Activated CD4-positive, alpha-beta T cell treated with anti-CD3 and anti-CD28 coated beads, Interleukin-2, amount 10 ng/mL, durations not matched to agents 24 days and 14 days (primary cell): Measurements from ENCODE around the gene CRMP1. TPM values are rescaled to one million over a fixed set of nuclear protein-coding genes. Genes with fewer than 3 reads are reported as not detected.

Source experiments
- DNase-seq: peaks from one replicate; pipeline ENCODE4 v3.0.0; 2022
- H3K27ac Mint-ChIP-seq: one replicate; pipeline ENCODE4 v1.8.0; 2022; ENCODE audit warnings: mild to moderate bottlenecking, mixed read lengths
- H3K27me3 Mint-ChIP-seq: one replicate; pipeline ENCODE4 v1.8.0; 2022; ENCODE audit warnings: mixed read lengths
- H3K36me3 Mint-ChIP-seq: one replicate; pipeline ENCODE4 v1.8.0; 2022; ENCODE audit warnings: low read depth, mild to moderate bottlenecking, mixed read lengths
- H3K4me1 Mint-ChIP-seq: one replicate; pipeline ENCODE4 v1.8.0; 2021; ENCODE audit warnings: mixed read lengths
- H3K4me3 Mint-ChIP-seq: one replicate; pipeline ENCODE4 v1.8.0; 2022; ENCODE audit warnings: mild to moderate bottlenecking, moderate library complexity, mixed read lengths
- H3K9me3 Mint-ChIP-seq: one replicate; pipeline ENCODE4 v1.8.0; 2021; ENCODE audit warnings: mixed read lengths
- intact Hi-C: fragments of 100-400 bp; cut with micrococcal nuclease; formaldehyde crosslinking; loops from one replicate; pipeline ENCODE4 v1.15.1; 2023
- total RNA-seq: library from RNA; stranded (reverse); gene quantifications from 2 replicates; pipeline ENCODE4 v1.2.3, GENCODE V29; 2022

CRMP1 gene
- total RNA-seq, 1 donor from 2014 or later, result not detected

DNA sequence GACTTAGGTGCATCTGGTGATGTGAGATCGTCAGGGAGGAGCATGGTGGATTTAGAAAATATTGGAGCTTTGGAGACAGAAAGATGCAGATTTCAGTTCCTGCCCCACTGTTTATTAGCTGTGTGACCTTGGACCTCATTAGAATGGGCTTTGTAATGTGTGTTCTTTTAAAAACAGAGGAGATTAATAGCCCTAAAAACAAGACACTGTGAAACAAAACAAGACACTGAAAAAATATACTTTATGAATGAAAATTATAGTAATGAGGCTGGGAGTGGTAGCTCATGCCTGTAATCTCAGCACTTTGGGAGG is 102.4 kb downstream of the CRMP1 start:
- Mint-ChIP-seq H3K27ac (no peak overlapping the region), H3K36me3 (no peaks in the 10 kb centered on the region), H3K4me3 (no peak overlapping the region), H3K27me3 (no peaks in the 10 kb centered on the region), H3K4me1 (no peaks in the 10 kb centered on the region), H3K9me3 (no peaks in the 10 kb centered on the region)
- DNase-seq, result no peak
- intact Hi-C loops, result no loop called here

GRCh38 chr4:5789141-5789540 is 103.7 kb downstream of the CRMP1 start:
- intact Hi-C loops, result no loop called here
- Mint-ChIP-seq H3K9me3 (no peaks in the 10 kb centered on the region), H3K4me3 (no peak overlapping the region), H3K4me1 (no peaks in the 10 kb centered on the region), H3K27me3 (no peaks in the 10 kb centered on the region), H3K27ac (no peak overlapping the region), H3K36me3 (no peaks in the 10 kb centered on the region)
- no peak for DNase-seq

- no peaks in the 10 kb centered on the region for H3K36me3 Mint-ChIP-seq
- no peaks in the 10 kb centered on the region for H3K9me3 Mint-ChIP-seq
- H3K27ac Mint-ChIP-seq, result no peak overlapping the region
- no peaks in the 10 kb centered on the region for H3K27me3 Mint-ChIP-seq
- no peaks in the 10 kb centered on the region for H3K4me1 Mint-ChIP-seq
- H3K4me3 Mint-ChIP-seq, result no peak overlapping the region
- DNase-seq, result no peak
- intact Hi-C loops, result no loop called here
Observed at GRCh38 chr4:5788144-5788543, 104.7 kb downstream of the CRMP1 start.

DNA sequence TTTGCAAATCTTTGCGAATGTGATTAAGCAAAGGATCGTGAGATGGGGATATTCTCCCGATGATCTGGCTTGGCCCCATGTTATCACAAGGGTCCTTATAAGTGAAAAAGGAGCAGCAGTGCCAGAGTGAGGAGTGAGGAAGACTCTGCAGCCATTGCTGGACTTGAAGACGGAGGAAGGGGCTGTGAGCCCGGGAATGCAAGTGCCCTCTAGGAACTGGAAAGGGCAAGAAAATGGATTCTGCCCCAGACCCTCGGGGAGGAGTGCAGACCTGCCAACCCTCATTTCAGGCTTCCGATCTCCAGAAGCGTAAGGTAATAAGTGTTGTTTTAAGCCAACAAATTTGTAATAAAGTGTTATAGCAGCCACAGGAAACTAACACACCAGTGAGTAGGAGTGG is 105.6 kb downstream of the CRMP1 start:
- Mint-ChIP-seq H3K4me1 (no peaks in the 10 kb centered on the region), H3K9me3 (no peaks in the 10 kb centered on the region), H3K4me3 (no peak overlapping the region), H3K27ac (no peak overlapping the region), H3K36me3 (no peaks in the 10 kb centered on the region), H3K27me3 (no peaks in the 10 kb centered on the region)
- intact Hi-C loops, result no loop called here
- DNase-seq, result no peak

GRCh38 chr4:5785806-5786680 is 106.8 kb downstream of the CRMP1 start:
- Mint-ChIP-seq H3K4me3 (no peak overlapping the region), H3K4me1 (no peaks in the 10 kb centered on the region), H3K27ac (no peak overlapping the region), H3K36me3 (no peaks in the 10 kb centered on the region), H3K9me3 (no peaks in the 10 kb centered on the region), H3K27me3 (no peaks in the 10 kb centered on the region)
- no peak for DNase-seq
- intact Hi-C loops, result no loop called here

GRCh38 chr4:5784960-5785611 is 107.8 kb downstream of the CRMP1 start:
- Mint-ChIP-seq H3K36me3 (no peaks in the 10 kb centered on the region), H3K27me3 (no peaks in the 10 kb centered on the region), H3K4me1 (no peaks in the 10 kb centered on the region), H3K27ac (no peak overlapping the region), H3K4me3 (no peak overlapping the region), H3K9me3 (no peaks in the 10 kb centered on the region)
- no peak for DNase-seq
- intact Hi-C loops, result no loop called here

DNA sequence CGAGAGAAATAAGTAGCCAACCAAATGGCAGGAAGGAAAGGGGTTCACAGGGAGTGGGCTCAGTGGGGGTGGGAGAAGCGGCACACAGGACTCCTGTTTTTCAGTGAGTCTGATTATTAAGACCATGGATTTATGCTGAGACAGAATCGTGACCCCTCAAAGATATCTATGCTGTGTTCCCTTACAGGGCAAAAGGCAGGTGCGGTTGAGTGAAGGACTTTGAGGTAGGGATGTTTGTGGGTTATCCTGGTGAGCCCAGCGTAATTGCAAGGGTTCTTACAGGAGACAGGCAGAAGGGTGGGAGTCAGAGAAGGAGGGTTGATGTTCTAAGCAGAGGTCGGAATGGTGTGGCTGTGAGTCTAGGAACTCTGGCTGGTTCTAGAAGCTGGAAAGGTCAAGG is 108.9 kb downstream of the CRMP1 start:
- Mint-ChIP-seq H3K4me1 (no peaks in the 10 kb centered on the region), H3K36me3 (no peaks in the 10 kb centered on the region)

GRCh38 chr4:5783486-5783885 is 109.4 kb downstream of the CRMP1 start:
- intact Hi-C loops, result no loop called here
- Mint-ChIP-seq H3K27ac (no peak overlapping the region), H3K4me3 (no peak overlapping the region), H3K4me1 (no peaks in the 10 kb centered on the region), H3K36me3 (no peaks in the 10 kb centered on the region), H3K9me3 (no peaks in the 10 kb centered on the region), H3K27me3 (no peaks in the 10 kb centered on the region)
- no peak for DNase-seq

More for the DNA sequence above, 108.9 kb downstream of the CRMP1 start:
- no peaks in the 10 kb centered on the region for H3K9me3 Mint-ChIP-seq
- no peaks in the 10 kb centered on the region for H3K27me3 Mint-ChIP-seq
- intact Hi-C loops, result no loop called here
- no peak overlapping the region for H3K4me3 Mint-ChIP-seq
- H3K27ac Mint-ChIP-seq, result no peak overlapping the region
- no peak for DNase-seq

- H3K4me1 Mint-ChIP-seq, result no peaks in the 10 kb centered on the region
- H3K4me3 Mint-ChIP-seq, result no peak overlapping the region
- H3K27me3 Mint-ChIP-seq, result no peaks in the 10 kb centered on the region
- intact Hi-C loops, result no loop called here
- no peaks in the 10 kb centered on the region for H3K9me3 Mint-ChIP-seq
- H3K27ac Mint-ChIP-seq, result no peak overlapping the region
- DNase-seq, result no peak
- H3K36me3 Mint-ChIP-seq, result no peaks in the 10 kb centered on the region
Observed at GRCh38 chr4:5782829-5783476, 109.9 kb downstream of the CRMP1 start.

GRCh38 chr4:5781691-5782090 is 111.2 kb downstream of the CRMP1 start:
- no peaks in the 10 kb centered on the region for H3K4me1 Mint-ChIP-seq
- H3K27ac Mint-ChIP-seq, result no peak overlapping the region
- no peaks in the 10 kb centered on the region for H3K27me3 Mint-ChIP-seq
- H3K4me3 Mint-ChIP-seq, result no peak overlapping the region
- H3K9me3 Mint-ChIP-seq, result peaks cover 5% of the 10 kb centered on the region
- no peak for DNase-seq
- H3K36me3 Mint-ChIP-seq, result no peaks in the 10 kb centered on the region
- intact Hi-C loops, result no loop called here

DNA sequence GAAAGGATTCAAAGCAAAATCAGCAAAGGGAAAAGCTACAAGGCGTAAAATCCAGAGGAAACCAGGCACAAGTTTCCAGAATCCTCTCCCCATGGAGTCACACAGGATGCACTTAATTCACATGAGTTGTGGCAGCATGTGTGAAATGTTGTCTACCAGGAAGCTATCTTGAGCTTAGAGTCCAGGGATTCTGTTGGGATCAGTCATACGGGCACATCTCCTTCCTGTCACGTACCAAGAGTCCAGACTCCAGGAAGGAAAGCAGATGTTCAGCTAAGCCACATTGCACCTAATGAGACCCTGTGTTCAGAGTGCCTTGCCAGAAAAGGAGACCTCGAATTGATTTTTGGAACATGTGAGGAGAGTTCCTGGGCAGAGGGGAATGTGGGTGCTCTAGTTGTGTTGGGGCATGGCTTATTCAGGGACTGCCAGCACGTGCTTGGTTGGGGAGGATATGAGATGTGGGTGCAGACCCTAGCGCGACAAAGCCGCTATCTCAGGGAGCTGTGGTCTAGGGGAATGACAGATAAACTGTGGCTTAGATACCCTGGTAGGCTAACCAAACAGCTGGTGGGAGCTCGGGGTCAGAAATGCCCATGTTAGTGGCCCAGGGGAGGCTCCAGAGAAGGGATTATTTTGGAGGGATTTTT is 111.9 kb downstream of the CRMP1 start:
- Mint-ChIP-seq H3K9me3 (peaks cover 9% of the 10 kb centered on the region), H3K27ac (no peak overlapping the region), H3K4me3 (no peak overlapping the region), H3K36me3 (no peaks in the 10 kb centered on the region), H3K27me3 (no peaks in the 10 kb centered on the region), H3K4me1 (no peaks in the 10 kb centered on the region)
- no peak for DNase-seq
- intact Hi-C loops, result no loop called here

DNA sequence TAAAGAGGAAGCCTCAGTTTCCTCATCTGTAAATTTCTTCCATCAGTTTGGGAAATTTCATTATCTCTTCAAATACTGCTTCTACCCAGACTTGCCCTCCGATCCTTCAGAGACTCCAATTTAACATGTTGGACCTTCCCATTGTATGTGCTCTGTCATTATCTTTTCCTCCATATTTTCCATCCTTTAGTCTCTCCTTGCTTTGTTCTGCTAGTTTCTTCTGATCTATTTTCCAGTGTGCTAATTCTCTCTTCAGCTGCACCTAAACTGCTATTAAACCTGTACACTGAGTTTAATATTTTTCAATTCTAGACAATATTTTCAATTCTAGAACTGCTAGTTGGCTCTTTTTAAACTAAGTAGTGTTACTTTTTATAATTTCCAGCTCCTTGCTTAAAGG is 116.4 kb downstream of the CRMP1 start:
- no peaks in the 10 kb centered on the region for H3K4me1 Mint-ChIP-seq
- H3K36me3 Mint-ChIP-seq, result no peaks in the 10 kb centered on the region
- H3K27me3 Mint-ChIP-seq, result no peaks in the 10 kb centered on the region
- intact Hi-C loops, result no loop called here
- no peak overlapping the region for H3K27ac Mint-ChIP-seq
- no peak overlapping the region for H3K4me3 Mint-ChIP-seq
- no peak for DNase-seq
- H3K9me3 Mint-ChIP-seq, result peaks cover 9% of the 10 kb centered on the region

- Mint-ChIP-seq H3K9me3 (peaks cover 9% of the 10 kb centered on the region), H3K27me3 (no peaks in the 10 kb centered on the region), H3K4me3 (no peak overlapping the region), H3K36me3 (no peaks in the 10 kb centered on the region), H3K4me1 (no peaks in the 10 kb centered on the region), H3K27ac (no peak overlapping the region)
- intact Hi-C loops, result no loop called here
- no peak for DNase-seq
Observed at GRCh38 chr4:5774416-5775036, 118.4 kb downstream of the CRMP1 start.

DNA sequence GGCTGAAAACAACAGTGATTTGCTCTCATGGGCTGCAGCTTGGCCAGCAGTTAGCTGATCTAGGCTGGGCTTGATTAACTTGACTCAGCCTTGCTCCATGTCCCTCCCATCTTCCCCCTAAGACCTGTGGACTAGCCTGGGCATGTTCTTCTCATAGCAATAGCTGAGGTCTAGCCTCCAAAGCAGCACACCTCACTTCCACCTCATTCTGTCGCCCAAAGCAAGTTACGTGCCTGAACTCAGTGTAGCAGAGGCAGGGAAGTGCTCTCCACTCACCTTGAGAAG is 119.7 kb downstream of the CRMP1 start:
- intact Hi-C loops, result no loop called here
- H3K27ac Mint-ChIP-seq, result no peak overlapping the region
- DNase-seq, result no peak

More for the DNA sequence above, 119.7 kb downstream of the CRMP1 start:
- H3K4me1 Mint-ChIP-seq, result no peaks in the 10 kb centered on the region
- no peaks in the 10 kb centered on the region for H3K36me3 Mint-ChIP-seq
- no peaks in the 10 kb centered on the region for H3K27me3 Mint-ChIP-seq
- H3K4me3 Mint-ChIP-seq, result no peak overlapping the region
- H3K9me3 Mint-ChIP-seq, result peaks cover 9% of the 10 kb centered on the region
